ENCODE results near the gene BGLAP.

Gene BGLAP

GRCh38 chr1:156244712-156245111, 2.7 kb downstream of the BGLAP start:
- Histone ChIP-seq H4K20me1 (ENCODE audit: insufficient read depth, low read length) (peaks cover 4% of the 10 kb centered on the region; the same call in 1 of the 2 replicates), H3K4me3 (ENCODE audit: low read length) (no peak overlapping the region), H3K27ac (ENCODE audit: low read length) (no peak overlapping the region), H3K79me2 (ENCODE audit: low read length) (no peaks in the 10 kb centered on the region), H3K4me1 (ENCODE audit: low read length) (no peaks in the 10 kb centered on the region), H3K27me3 (ENCODE audit: low read depth, low read length) (no peaks in the 10 kb centered on the region), H3K9ac (ENCODE audit: low read length) (no peak overlapping the region), H2AFZ (ENCODE audit: low read depth, low read length) (no peak overlapping the region), H3K36me3 (replicated peaks; ENCODE audit: low read depth, low read length) (no peaks in the 10 kb centered on the region), H3K4me2 (ENCODE audit: low read length) (no peak overlapping the region), H3K9me3 (ENCODE audit: insufficient read depth, low read length) (no peaks in the 10 kb centered on the region)
- no peak for TF ChIP-seq CTCF (IDR thresholded peaks at IDR 0.05; ENCODE audit: low read depth, low read length)
- TF ChIP-seq EZH2phosphoT487 (IDR thresholded peaks at IDR 0.05; ENCODE audit: low read depth): no peak

- H3K4me2 ChIP-seq (ENCODE audit: low read length): no peak overlapping the region
- H3K9me3 ChIP-seq (ENCODE audit: insufficient read depth, low read length): no peaks in the 10 kb centered on the region
- no peak overlapping the region for H2AFZ ChIP-seq (ENCODE audit: low read depth, low read length)
- H3K27ac ChIP-seq (ENCODE audit: low read length): no peak overlapping the region
- H3K9ac ChIP-seq (ENCODE audit: low read length): no peak overlapping the region
- H4K20me1 ChIP-seq (ENCODE audit: insufficient read depth, low read length): peaks cover 4% of the 10 kb centered on the region; the same call in 1 of the 2 replicates
- H3K36me3 ChIP-seq (replicated peaks; ENCODE audit: low read depth, low read length): peaks cover 3% of the 10 kb centered on the region
- H3K4me1 ChIP-seq (ENCODE audit: low read length): no peaks in the 10 kb centered on the region
- H3K27me3 ChIP-seq (ENCODE audit: low read depth, low read length): no peaks in the 10 kb centered on the region
- no peak for TF ChIP-seq CTCF (IDR thresholded peaks at IDR 0.05; ENCODE audit: low read depth, low read length)
- no peak for TF ChIP-seq EZH2phosphoT487 (IDR thresholded peaks at IDR 0.05; ENCODE audit: low read depth)
- no peaks in the 10 kb centered on the region for H3K79me2 ChIP-seq (ENCODE audit: low read length)
- H3K4me3 ChIP-seq (ENCODE audit: low read length): no peak overlapping the region
Measured at GRCh38 chr1:156245451-156246232, 3.7 kb downstream of the BGLAP start.

- Histone ChIP-seq H3K4me1 (ENCODE audit: low read length) (no peaks in the 10 kb centered on the region), H4K20me1 (ENCODE audit: insufficient read depth, low read length) (peaks cover 4% of the 10 kb centered on the region; the same call in 1 of the 2 replicates), H3K79me2 (ENCODE audit: low read length) (no peaks in the 10 kb centered on the region), H3K4me2 (ENCODE audit: low read length) (no peak overlapping the region), H3K9ac (ENCODE audit: low read length) (no peak overlapping the region), H3K36me3 (replicated peaks; ENCODE audit: low read depth, low read length) (peaks cover 9% of the 10 kb centered on the region), H2AFZ (ENCODE audit: low read depth, low read length) (no peak overlapping the region), H3K27ac (ENCODE audit: low read length) (no peak overlapping the region), H3K9me3 (ENCODE audit: insufficient read depth, low read length) (no peaks in the 10 kb centered on the region), H3K4me3 (ENCODE audit: low read length) (no peak overlapping the region), H3K27me3 (ENCODE audit: low read depth, low read length) (no peaks in the 10 kb centered on the region)
- no peak for TF ChIP-seq EZH2phosphoT487 (IDR thresholded peaks at IDR 0.05; ENCODE audit: low read depth)
- TF ChIP-seq CTCF (IDR thresholded peaks at IDR 0.05; ENCODE audit: low read depth, low read length): no peak
Measured at GRCh38 chr1:156246241-156246780, 4.3 kb downstream of the BGLAP start.

GRCh38 chr1:156246781-156247459, 4.9 kb downstream of the BGLAP start:
- no peak overlapping the region for H2AFZ ChIP-seq (ENCODE audit: low read depth, low read length)
- TF ChIP-seq CTCF (IDR thresholded peaks at IDR 0.05; ENCODE audit: low read depth, low read length) (no peak), EZH2phosphoT487 (IDR thresholded peaks at IDR 0.05; ENCODE audit: low read depth) (no peak)
- H3K4me3 ChIP-seq (ENCODE audit: low read length): no peak overlapping the region
- no peak overlapping the region for H3K9ac ChIP-seq (ENCODE audit: low read length)
- H3K4me1 ChIP-seq (ENCODE audit: low read length): no peaks in the 10 kb centered on the region
- peaks cover 4% of the 10 kb centered on the region; the same call in 1 of the 2 replicates for H4K20me1 ChIP-seq (ENCODE audit: insufficient read depth, low read length)
- H3K4me2 ChIP-seq (ENCODE audit: low read length): no peak overlapping the region
- H3K27me3 ChIP-seq (ENCODE audit: low read depth, low read length): no peaks in the 10 kb centered on the region
- H3K27ac ChIP-seq (ENCODE audit: low read length): no peak overlapping the region
- H3K9me3 ChIP-seq (ENCODE audit: insufficient read depth, low read length): no peaks in the 10 kb centered on the region
- no peaks in the 10 kb centered on the region for H3K79me2 ChIP-seq (ENCODE audit: low read length)
- peaks cover 16% of the 10 kb centered on the region for H3K36me3 ChIP-seq (replicated peaks; ENCODE audit: low read depth, low read length)

All from OCI-LY3 (cell line).